ENCODE measurements around the gene ZEB2. TPM values are rescaled to one million over a fixed set of nuclear protein-coding genes. Genes with fewer than 3 reads are reported as not detected.

ZEB2 gene
- polyA plus RNA-seq, 1 donor from 2014 or later = 2.2 TPM

DNA sequence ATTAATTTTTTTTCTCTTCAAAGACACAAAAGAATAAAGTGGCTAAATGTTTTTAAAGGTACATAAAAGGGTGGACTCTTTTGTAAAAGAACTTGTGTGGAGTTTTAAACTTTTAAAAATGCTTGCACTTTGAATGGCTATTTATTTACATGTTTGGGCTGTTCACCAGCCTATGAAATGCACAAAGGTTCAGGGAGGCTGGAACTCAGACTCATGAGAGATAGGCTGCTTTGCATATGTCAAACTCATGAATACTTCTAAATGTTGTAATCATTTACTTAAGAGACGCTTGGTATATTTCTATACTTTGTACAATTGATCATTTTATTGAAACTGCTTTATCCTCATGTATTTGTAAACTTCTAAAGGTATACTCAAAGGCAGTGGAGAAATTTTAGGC lies 79.9 kb downstream of the ZEB2 start:
- Histone ChIP-seq H3K9ac (ENCODE audit: low read length) (no peak overlapping the region), H3K79me2 (replicated peaks; ENCODE audit: insufficient read depth, low read length) (peaks cover 36% of the 10 kb centered on the region), H3K4me3 (ENCODE audit: low read length) (no peak overlapping the region), H2AFZ (ENCODE audit: low read depth, low read length) (no peak overlapping the region), H3K9me3 (ENCODE audit: low read length) (no peaks in the 10 kb centered on the region), H3K27me3 (ENCODE audit: insufficient read depth, low read depth, low read length) (no peaks in the 10 kb centered on the region), H3K36me3 (ENCODE audit: insufficient read depth, low read length) (no peaks in the 10 kb centered on the region), H3F3A (ENCODE audit: insufficient read depth, low read length, poor library complexity, severe bottlenecking) (peaks cover 4% of the 10 kb centered on the region), H4K20me1 (ENCODE audit: insufficient read depth) (no peaks in the 10 kb centered on the region), H3K4me2 (ENCODE audit: low read length) (no peak overlapping the region), H3K27ac (ENCODE audit: low read length) (no peak overlapping the region), H3K9me2 (ENCODE audit: insufficient read depth, low read length) (no peaks in the 10 kb centered on the region)
- TF ChIP-seq EZH2 (IDR thresholded peaks at IDR 0.05; ENCODE audit: borderline replicate concordance, insufficient read depth, low read length, poor library complexity, severe bottlenecking) = no peak
- TF ChIP-seq TAF1 (IDR thresholded peaks at IDR 0.05; ENCODE audit: low read depth) = no peak
- no peak for TF ChIP-seq EP300 (conservative IDR thresholded peaks at IDR 0.05; ENCODE audit: poor library complexity, severe bottlenecking)

DNA sequence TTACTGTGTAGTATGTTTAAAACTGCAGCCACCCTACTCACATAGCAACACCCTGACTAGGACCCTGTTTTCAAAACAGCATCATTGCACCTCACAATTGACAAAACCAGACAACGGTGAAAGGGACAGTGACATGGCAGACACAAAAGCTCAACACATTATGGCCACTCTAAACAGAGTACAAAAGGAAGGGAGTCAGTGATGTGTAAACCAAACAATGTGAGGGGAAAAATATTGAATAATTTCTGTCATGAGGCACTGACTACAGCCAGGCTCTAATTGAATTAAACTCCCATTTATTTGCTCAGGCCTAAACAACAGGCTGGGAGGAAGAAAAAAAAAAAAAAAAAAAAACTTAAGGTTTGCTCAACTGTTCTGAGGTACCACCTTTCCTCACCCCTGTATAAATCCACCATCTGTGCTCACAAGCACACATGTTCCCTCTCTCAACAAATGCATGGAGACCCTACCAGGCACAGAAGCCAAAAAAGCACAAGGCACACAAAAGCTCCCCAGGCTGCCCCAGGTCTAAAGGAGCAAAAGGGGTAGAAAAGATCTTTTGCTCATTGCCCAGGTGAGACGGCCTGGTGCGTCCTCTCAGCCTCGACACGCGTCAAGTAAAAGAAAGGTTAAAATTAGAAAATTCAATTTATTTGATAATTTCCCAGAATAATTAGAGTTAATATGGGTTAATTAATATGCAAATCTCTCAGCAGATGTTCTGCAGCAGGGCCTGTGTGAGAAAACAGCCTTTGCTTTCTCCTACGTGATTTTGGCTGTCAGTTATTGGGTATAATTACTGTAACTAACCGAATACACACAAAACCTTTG lies 80.9 kb downstream of the ZEB2 start:
- TF ChIP-seq EZH2 (IDR thresholded peaks at IDR 0.05; ENCODE audit: borderline replicate concordance, insufficient read depth, low read length, poor library complexity, severe bottlenecking) (no peak), TAF1 (IDR thresholded peaks at IDR 0.05; ENCODE audit: low read depth) (no peak), POLR2AphosphoS5 (IDR thresholded peaks at IDR 0.05) (no peak)
- H4K20me1 ChIP-seq (ENCODE audit: insufficient read depth) = no peaks in the 10 kb centered on the region
- no peaks in the 10 kb centered on the region for H3K9me3 ChIP-seq (ENCODE audit: low read length)
- H3K9ac ChIP-seq (ENCODE audit: low read length) = no peak overlapping the region
- no peak overlapping the region for H3K4me3 ChIP-seq (ENCODE audit: low read length)
- H3K36me3 ChIP-seq (ENCODE audit: insufficient read depth, low read length) = no peaks in the 10 kb centered on the region
- H3K4me2 ChIP-seq (ENCODE audit: low read length) = no peak overlapping the region
- H3K27ac ChIP-seq (ENCODE audit: low read length) = no peak overlapping the region
- peaks cover 4% of the 10 kb centered on the region for H3F3A ChIP-seq (ENCODE audit: insufficient read depth, low read length, poor library complexity, severe bottlenecking)
- H3K79me2 ChIP-seq (replicated peaks; ENCODE audit: insufficient read depth, low read length) = peaks cover 40% of the 10 kb centered on the region
- H3K27me3 ChIP-seq (ENCODE audit: insufficient read depth, low read depth, low read length) = no peaks in the 10 kb centered on the region
- no peak overlapping the region for H2AFZ ChIP-seq (ENCODE audit: low read depth, low read length)
- H3K9me2 ChIP-seq (ENCODE audit: insufficient read depth, low read length) = no peaks in the 10 kb centered on the region

GRCh38 chr2:144437636-144438035 lies 82.3 kb downstream of the ZEB2 start:
- peaks cover 4% of the 10 kb centered on the region for H3F3A ChIP-seq (ENCODE audit: insufficient read depth, low read length, poor library complexity, severe bottlenecking)
- no peaks in the 10 kb centered on the region for H3K27me3 ChIP-seq (ENCODE audit: insufficient read depth, low read depth, low read length)
- TF ChIP-seq RAD21 (conservative IDR thresholded peaks at IDR 0.05) = no peak
- no peak for TF ChIP-seq MXI1 (conservative IDR thresholded peaks at IDR 0.05; ENCODE audit: poor library complexity, severe bottlenecking)
- TF ChIP-seq REST (IDR thresholded peaks at IDR 0.05; ENCODE audit: borderline replicate concordance) = no peak
- H3K9ac ChIP-seq (ENCODE audit: low read length) = no peak overlapping the region
- no peaks in the 10 kb centered on the region for H3K9me2 ChIP-seq (ENCODE audit: insufficient read depth, low read length)
- no peak overlapping the region for H3K4me3 ChIP-seq (ENCODE audit: low read length)
- H3K36me3 ChIP-seq (ENCODE audit: insufficient read depth, low read length) = no peaks in the 10 kb centered on the region
- no peak overlapping the region for H2AFZ ChIP-seq (ENCODE audit: low read depth, low read length)
- no peaks in the 10 kb centered on the region for H4K20me1 ChIP-seq (ENCODE audit: insufficient read depth)
- peaks cover 47% of the 10 kb centered on the region for H3K79me2 ChIP-seq (replicated peaks; ENCODE audit: insufficient read depth, low read length)
- H3K27ac ChIP-seq (ENCODE audit: low read length) = no peak overlapping the region
- H3K4me2 ChIP-seq (ENCODE audit: low read length) = no peak overlapping the region
- no peaks in the 10 kb centered on the region for H3K9me3 ChIP-seq (ENCODE audit: low read length)
